Tibial artery (tissue), 4 donors: ENCODE results near the gene RB1.

Source experiments
- DNase-seq, 2 donors: peaks; one replicate each; pipeline ENCODE4 v3.0.0-alpha.2; 2019
- H3K27ac ChIP-seq, 2 donors: fragments of 200-600 bp; sonication (generic) in 1 of 2; 1 replicate in 1 of 2; 2 replicates in 1 of 2; pipeline ENCODE4 v1.5.1; 2018 to 2019; ENCODE audit warnings: mild to moderate bottlenecking in 1 of 2
- H3K27me3 ChIP-seq, 2 donors: fragments of 200-600 bp; sonication (generic) in 1 of 2; one replicate each; pipeline versions ENCODE4 v1.5.1 to v1.6.0; 2016 to 2019
- H3K36me3 ChIP-seq, 3 donors: fragments of 200-600 bp; sonication (generic) in 2 of 3; one replicate each; pipeline ENCODE4 v1.5.1; 2016 to 2019; ENCODE audit warnings: mild to moderate bottlenecking in 2 of 3
- H3K4me1 ChIP-seq, 4 donors: fragments of 200-600 bp; sonication (generic) in 2 of 4; 1 replicate in 3 of 4; 2 replicates in 1 of 4; pipeline ENCODE4 v1.5.1; 2016 to 2019
- H3K4me3 ChIP-seq, 2 donors: fragments of 200-600 bp; sonication (generic) in 1 of 2; 1 replicate in 1 of 2; 2 replicates in 1 of 2; pipeline ENCODE4 v1.5.1; 2018 to 2019; ENCODE audit warnings: mild to moderate bottlenecking in 2 of 2
- H3K9me3 ChIP-seq, 3 donors: fragments of 200-600 bp; sonication (generic) in 1 of 3; one replicate each; pipeline ENCODE4 v1.5.1; 2016 to 2019
- CTCF ChIP-seq, 2 experiments: fragments of 200-600 bp in 1 of 2; fragments of 450-650 bp in 1 of 2; IDR thresholded peaks; one replicate each; pipeline ENCODE4 v1.5.1; 2017 to 2019; ENCODE audit warnings: antibody characterized with exemption in 2 of 2, mild to moderate bottlenecking in 1 of 2, moderate library complexity in 1 of 2
- intact Hi-C: fragments of 100-400 bp; cut with DNase I; formaldehyde crosslinking; loops from one replicate; pipeline ENCODE4 v1.15.0; 2023; ENCODE audit warnings: low total_unique reads

RB1 gene

GRCh38 chr13:48486362-48486761 lies 182.8 kb downstream of the RB1 start:
- intact Hi-C loops, result no loop called here
- no peak for TF ChIP-seq CTCF (IDR thresholded peaks at IDR 0.05)
- no peaks in the 10 kb centered on the region for H3K27me3 ChIP-seq
- H3K4me1 ChIP-seq, result no peaks in the 10 kb centered on the region
- no peak overlapping the region for H3K4me3 ChIP-seq
- DNase-seq, result no peak
- no peaks in the 10 kb centered on the region for H3K9me3 ChIP-seq
- peaks cover 0 to 18% (median 15%) of the 10 kb centered on the region in 3 donors for H3K36me3 ChIP-seq
- H3K27ac ChIP-seq, result no peak overlapping the region

- no peak overlapping the region for H3K27ac ChIP-seq
- intact Hi-C loops, result no loop called here
- no peaks in the 10 kb centered on the region for H3K27me3 ChIP-seq
- H3K4me1 ChIP-seq, result no peaks in the 10 kb centered on the region
- peaks cover 0 to 18% (median 15%) of the 10 kb centered on the region in 3 donors for H3K36me3 ChIP-seq
- H3K9me3 ChIP-seq, result no peaks in the 10 kb centered on the region
- H3K4me3 ChIP-seq, result no peak overlapping the region
- DNase-seq, result no peak
- no peak for TF ChIP-seq CTCF (IDR thresholded peaks at IDR 0.05)
Measured at GRCh38 chr13:48486836-48487235, 183.3 kb downstream of the RB1 start.

- Histone ChIP-seq H3K4me3 (no peak overlapping the region), H3K36me3 (peaks cover 0 to 20% (median 15%) of the 10 kb centered on the region in 3 donors), H3K9me3 (no peaks in the 10 kb centered on the region), H3K27ac (no peak overlapping the region), H3K27me3 (no peaks in the 10 kb centered on the region), H3K4me1 (no peaks in the 10 kb centered on the region)
- intact Hi-C loops, result no loop called here
- no peak for TF ChIP-seq CTCF (IDR thresholded peaks at IDR 0.05)
- DNase-seq, result no peak
Measured at GRCh38 chr13:48487968-48488367, 184.4 kb downstream of the RB1 start.

GRCh38 chr13:48488995-48489394 lies 185.4 kb downstream of the RB1 start:
- DNase-seq, result no peak
- Histone ChIP-seq H3K36me3 (peaks cover 0 to 17% (median 15%) of the 10 kb centered on the region in 3 donors), H3K4me1 (no peaks in the 10 kb centered on the region), H3K27me3 (no peaks in the 10 kb centered on the region), H3K9me3 (no peaks in the 10 kb centered on the region), H3K27ac (no peak overlapping the region), H3K4me3 (no peak overlapping the region)
- intact Hi-C loops, result no loop called here
- no peak for TF ChIP-seq CTCF (IDR thresholded peaks at IDR 0.05)

- H3K4me3 ChIP-seq, result no peak overlapping the region
- H3K36me3 ChIP-seq, result peaks cover 0 to 17% (median 15%) of the 10 kb centered on the region in 3 donors
- no peak for DNase-seq
- H3K9me3 ChIP-seq, result no peaks in the 10 kb centered on the region
- no peak overlapping the region for H3K27ac ChIP-seq
- intact Hi-C loops, result no loop called here
- no peaks in the 10 kb centered on the region for H3K27me3 ChIP-seq
- no peaks in the 10 kb centered on the region for H3K4me1 ChIP-seq
- no peak for TF ChIP-seq CTCF (IDR thresholded peaks at IDR 0.05)
Measured at GRCh38 chr13:48489666-48490065, 186.1 kb downstream of the RB1 start.

- H3K4me1 ChIP-seq, result no peaks in the 10 kb centered on the region
- DNase-seq, result no peak
- H3K27me3 ChIP-seq, result no peaks in the 10 kb centered on the region
- no peak for TF ChIP-seq CTCF (IDR thresholded peaks at IDR 0.05)
- H3K36me3 ChIP-seq, result peaks cover 0 to 17% (median 15%) of the 10 kb centered on the region in 3 donors
- H3K9me3 ChIP-seq, result no peaks in the 10 kb centered on the region
- intact Hi-C loops, result no loop called here
- H3K27ac ChIP-seq, result no peak overlapping the region
- no peak overlapping the region for H3K4me3 ChIP-seq
Measured at GRCh38 chr13:48490241-48490640, 186.7 kb downstream of the RB1 start.
